GM11168 (cell line): Measurements from ENCODE around the gene AK2.
"Not testable (repeated sequence)": the region's sequence is repeated elsewhere in the genome, so short reads cannot be mapped to it uniquely, and the experiment has no call there.

Experiments used
- in situ Hi-C: fragments of 300-500 bp; cut with MboI; formaldehyde crosslinking; loops from one replicate; pipeline ENCODE4 v1.12.0; 2022; ENCODE audit warnings: low sequenced_read_pairs; ENCODE audit not compliant: unreplicated experiment

AK2 gene

GRCh38 chr1:33025180-33025569 lies 11.5 kb downstream of the AK2 start:
- in situ Hi-C loops: no loop called here

- in situ Hi-C loops: not testable (repeated sequence)
Measured at GRCh38 chr1:33024430-33025179, 12.1 kb downstream of the AK2 start.

GRCh38 chr1:33022650-33023200 lies 14.0 kb downstream of the AK2 start:
- in situ Hi-C loops: no loop called here

- in situ Hi-C loops: no loop called here
Measured at GRCh38 chr1:33021567-33022431, 14.9 kb downstream of the AK2 start.

GRCh38 chr1:33018112-33018511 lies 18.6 kb downstream of the AK2 start:
- in situ Hi-C loops: no loop called here

- in situ Hi-C loops: no loop called here
Measured at GRCh38 chr1:33017175-33017574, 19.5 kb downstream of the AK2 start.

- in situ Hi-C loops: no loop called here
Measured at GRCh38 chr1:33015216-33015615, 21.5 kb downstream of the AK2 start.

GRCh38 chr1:33014464-33015163 lies 22.1 kb downstream of the AK2 start:
- in situ Hi-C loops: no loop called here

- in situ Hi-C loops: no loop called here
Measured at GRCh38 chr1:33013791-33014190, 22.9 kb downstream of the AK2 start.

- in situ Hi-C loops: no loop called here
Measured at GRCh38 chr1:33012165-33012564, 24.5 kb downstream of the AK2 start.

GRCh38 chr1:33010932-33011731 lies 25.6 kb downstream of the AK2 start:
- in situ Hi-C loops: no loop called here

GRCh38 chr1:33009561-33009960 lies 27.1 kb downstream of the AK2 start:
- in situ Hi-C loops: loop anchor here (5.0 kb wide), 1 partner anchor 67 kb away; no protein-coding TSS in a partner anchor

- in situ Hi-C loops: loop anchor here (5.0 kb wide), 1 partner anchor 66 kb away; no protein-coding TSS in a partner anchor
Measured at GRCh38 chr1:33008051-33008914, 28.4 kb downstream of the AK2 start.

GRCh38 chr1:33007190-33008050 lies 29.3 kb downstream of the AK2 start:
- in situ Hi-C loops: loop anchor here (5.0 kb wide), 1 partner anchor 65 kb away; no protein-coding TSS in a partner anchor

GRCh38 chr1:33005838-33006421 lies 30.8 kb downstream of the AK2 start:
- in situ Hi-C loops: loop anchor here (5.0 kb wide), 1 partner anchor 64 kb away; no protein-coding TSS in a partner anchor

GRCh38 chr1:33005117-33005837 lies 31.4 kb downstream of the AK2 start:
- in situ Hi-C loops: loop anchor here (5.0 kb wide), 1 partner anchor 63 kb away; no protein-coding TSS in a partner anchor
